HepG2 (cell line): ENCODE data around the gene PLAGL2. TPM values are rescaled to one million over a fixed set of nuclear protein-coding genes. Genes with fewer than 3 reads are reported as not detected.

Source experiments
- ASH2L ChIP-seq: fragments of 300-600, 200-600 bp; sonication (generic); IDR thresholded peaks from 2 replicates; pipeline ENCODE4 v1.7.0; 2017; ENCODE audit warnings: low read depth, mild to moderate bottlenecking, moderate library complexity, mixed read lengths, low read length; ENCODE audit not compliant: insufficient read length
- ATF3 ChIP-seq: sonication (generic); formaldehyde crosslinking; IDR thresholded peaks from 2 replicates; pipeline ENCODE4 v1.4.0; 2020; ENCODE audit warnings: missing genetic modification reagents
- ELF1 ChIP-seq: sonication (generic); formaldehyde crosslinking; IDR thresholded peaks from 2 replicates; pipeline ENCODE4 v1.4.0; 2020; ENCODE audit warnings: missing genetic modification reagents
- HNF1B ChIP-seq: sonication (generic); formaldehyde crosslinking; IDR thresholded peaks from 2 replicates; pipeline ENCODE4 v1.5.1; 2020; ENCODE audit warnings: mild to moderate bottlenecking, moderate library complexity, missing genetic modification reagents
- IKZF5 ChIP-seq: IDR thresholded peaks from 2 replicates; pipeline ENCODE4 v1.6.1; 2018; ENCODE audit warnings: missing genetic modification reagents, mild to moderate bottlenecking, missing compliant biosample characterization
- MLXIP ChIP-seq: sonication (generic); formaldehyde crosslinking; IDR thresholded peaks from 2 replicates; pipeline ENCODE4 v1.9.0; 2021; ENCODE audit warnings: missing genetic modification reagents, borderline replicate concordance
- MXI1 ChIP-seq: IDR thresholded peaks from 3 replicates; pipeline ENCODE4 v1.6.1; 2012; ENCODE audit warnings: low read depth, low read length, inconsistent platforms, borderline replicate concordance
- NCOA5 ChIP-seq: sonication (generic); formaldehyde crosslinking; IDR thresholded peaks from 2 replicates; pipeline ENCODE4 v1.4.0; 2020; ENCODE audit warnings: missing genetic modification reagents
- NFE2 ChIP-seq: sonication (generic); formaldehyde crosslinking; IDR thresholded peaks from 2 replicates; pipeline ENCODE4 v1.4.0; 2020; ENCODE audit warnings: missing genetic modification reagents
- RFX3 ChIP-seq: IDR thresholded peaks from 2 replicates; pipeline ENCODE4 v1.6.1; 2016; ENCODE audit warnings: missing biosample characterization, missing genetic modification reagents
- SALL1 ChIP-seq: sonication (generic); formaldehyde crosslinking; IDR thresholded peaks from 2 replicates; pipeline ENCODE4 v1.8.0; 2022; ENCODE audit warnings: mild to moderate bottlenecking, missing genetic modification reagents
- SMAD1 ChIP-seq: sonication (generic); formaldehyde crosslinking; IDR thresholded peaks from 2 replicates; pipeline ENCODE4 v1.4.0; 2020; ENCODE audit warnings: missing genetic modification reagents, low read depth, mild to moderate bottlenecking, borderline replicate concordance
- ZFP36L2 ChIP-seq: sonication (generic); formaldehyde crosslinking; IDR thresholded peaks from 2 replicates; pipeline ENCODE4 v1.4.0; 2020; ENCODE audit warnings: missing genetic modification reagents
- ZMYM2 ChIP-seq: sonication (generic); formaldehyde crosslinking; IDR thresholded peaks from 2 replicates; pipeline ENCODE4 v1.8.0; 2022; ENCODE audit warnings: mild to moderate bottlenecking, missing genetic modification reagents
- ZNF101 ChIP-seq: sonication (generic); formaldehyde crosslinking; IDR thresholded peaks from 2 replicates; pipeline ENCODE4 v1.4.0; 2020; ENCODE audit warnings: mild to moderate bottlenecking, low read depth, missing genetic modification reagents, borderline replicate concordance
- ZNF615 ChIP-seq: sonication (generic); formaldehyde crosslinking; IDR thresholded peaks from 2 replicates; pipeline ENCODE4 v1.5.0; 2020; ENCODE audit warnings: mild to moderate bottlenecking, missing genetic modification reagents, borderline replicate concordance
- ZSCAN22 ChIP-seq: sonication (generic); formaldehyde crosslinking; IDR thresholded peaks from 2 replicates; pipeline ENCODE4 v1.4.0; 2020; ENCODE audit warnings: mild to moderate bottlenecking, missing genetic modification reagents
- polyA plus RNA-seq, 8 experiments: library from polyadenylated mRNA; depleted of rRNA in 3 of 8; stranded (reverse) in 7 of 8; unstranded in 1 of 8; fragments of >200 nt; fragmentation: Illumina TruSeq in 4 of 8; extraction: Trizol in 4 of 8; gene quantifications; 2 replicates each; pipeline versions ENCODE4 v1.2.1 to v1.2.3, GENCODE V29; 2011 to 2016; ENCODE audit warnings: low read depth in 4 of 8, missing spikeins in 1 of 8, mixed read lengths in 1 of 8; ENCODE audit not compliant: insufficient read depth in 1 of 8
- total RNA-seq, 5 experiments: library from RNA; depleted of rRNA; stranded (reverse); fragments of >200 nt; fragmentation: Illumina TruSeq; extraction: Trizol; gene quantifications; 2 replicates each; pipeline ENCODE4 v1.2.3, GENCODE V29; 2016; ENCODE audit warnings: low read depth in 1 of 5
- TF ChIP-seq, protein P1 (sequence below): sonication (generic); formaldehyde crosslinking; IDR thresholded peaks from 2 replicates; pipeline ENCODE4 v1.9.0; 2022; ENCODE audit warnings: low read depth, missing genetic modification reagents
- TF ChIP-seq, protein P2 (sequence below): sonication (generic); formaldehyde crosslinking; IDR thresholded peaks from 2 replicates; pipeline ENCODE4 v1.5.0; 2020; ENCODE audit warnings: mild to moderate bottlenecking, missing genetic modification reagents, borderline replicate concordance

PLAGL2 gene
- total and polyA plus RNA-seq, 2 of the 13 experiments (the other 11 are each of a cell fraction or from before 2014, with no cell fraction given), result 15.2 to 15.3 TPM

- no peak for TF ChIP-seq IKZF5
- no peak for TF ChIP-seq RFX3 (CRISPR knock-in tag)
- TF ChIP-seq NFE2, result no peak
- no peak for TF ChIP-seq ZSCAN22
- peak; percentile 14; the same call in 1 of the 2 replicates for TF ChIP-seq SALL1 (CRISPR knock-in tag)
- TF ChIP-seq ZMYM2 (CRISPR knock-in tag), result no peak
- TF ChIP-seq NCOA5 (CRISPR knock-in tag), result no peak
- no peak for TF ChIP-seq HNF1B (CRISPR knock-in tag)
- no peak for TF ChIP-seq ZNF101 (CRISPR knock-in tag)
- no peak for TF ChIP-seq ASH2L
- no peak for TF ChIP-seq ATF3 (CRISPR knock-in tag)
- no peak for TF ChIP-seq ELF1
- TF ChIP-seq MLXIP (CRISPR knock-in tag), result no peak
- TF ChIP-seq, protein P1, sequence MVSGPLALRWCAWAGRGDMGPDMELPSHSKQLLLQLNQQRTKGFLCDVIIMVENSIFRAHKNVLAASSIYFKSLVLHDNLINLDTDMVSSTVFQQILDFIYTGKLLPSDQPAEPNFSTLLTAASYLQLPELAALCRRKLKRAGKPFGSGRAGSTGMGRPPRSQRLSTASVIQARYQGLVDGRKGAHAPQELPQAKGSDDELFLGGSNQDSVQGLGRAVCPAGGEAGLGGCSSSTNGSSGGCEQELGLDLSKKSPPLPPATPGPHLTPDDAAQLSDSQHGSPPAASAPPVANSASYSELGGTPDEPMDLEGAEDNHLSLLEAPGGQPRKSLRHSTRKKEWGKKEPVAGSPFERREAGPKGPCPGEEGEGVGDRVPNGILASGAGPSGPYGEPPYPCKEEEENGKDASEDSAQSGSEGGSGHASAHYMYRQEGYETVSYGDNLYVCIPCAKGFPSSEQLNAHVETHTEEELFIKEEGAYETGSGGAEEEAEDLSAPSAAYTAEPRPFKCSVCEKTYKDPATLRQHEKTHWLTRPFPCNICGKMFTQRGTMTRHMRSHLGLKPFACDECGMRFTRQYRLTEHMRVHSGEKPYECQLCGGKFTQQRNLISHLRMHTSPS (CRISPR knock-in tag), result peak; percentile 64; the same call in 1 of the 2 replicates
- no peak for TF ChIP-seq ZNF615 (CRISPR knock-in tag)
- TF ChIP-seq SMAD1 (CRISPR knock-in tag), result no peak
- TF ChIP-seq, protein P2, sequence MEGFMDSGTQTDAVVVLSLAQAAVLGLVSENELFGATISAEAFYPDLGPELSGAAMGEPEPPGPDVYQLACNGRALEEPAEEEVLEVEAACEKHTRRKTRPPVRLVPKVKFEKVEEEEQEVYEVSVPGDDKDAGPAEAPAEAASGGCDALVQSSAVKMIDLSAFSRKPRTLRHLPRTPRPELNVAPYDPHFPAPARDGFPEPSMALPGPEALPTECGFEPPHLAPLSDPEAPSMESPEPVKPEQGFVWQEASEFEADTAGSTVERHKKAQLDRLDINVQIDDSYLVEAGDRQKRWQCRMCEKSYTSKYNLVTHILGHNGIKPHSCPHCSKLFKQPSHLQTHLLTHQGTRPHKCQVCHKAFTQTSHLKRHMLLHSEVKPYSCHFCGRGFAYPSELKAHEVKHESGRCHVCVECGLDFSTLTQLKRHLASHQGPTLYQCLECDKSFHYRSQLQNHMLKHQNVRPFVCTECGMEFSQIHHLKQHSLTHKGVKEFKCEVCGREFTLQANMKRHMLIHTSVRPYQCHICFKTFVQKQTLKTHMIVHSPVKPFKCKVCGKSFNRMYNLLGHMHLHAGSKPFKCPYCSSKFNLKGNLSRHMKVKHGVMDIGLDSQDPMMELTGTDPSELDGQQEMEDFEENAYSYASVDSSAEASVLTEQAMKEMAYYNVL (CRISPR knock-in tag), result no peak
- no peak for TF ChIP-seq ZFP36L2 (CRISPR knock-in tag)
- TF ChIP-seq MXI1, result 0 out of 3 replicates have a peak, but pooled peaks have one; percentile 2
These were observed 19.0 kb downstream of the PLAGL2 start (continued) for GRCh38 chr20:32188376-32189122.
